Measurements from ENCODE around the gene SLX4IP.
A peak's percentile ranks its signal among the peaks of the same experiment; 100 is the strongest.

The SLX4IP gene

GRCh38 chr20:10635476-10636208, 200.5 kb downstream of the SLX4IP start:
- peak; percentile 45 for DNase-seq

- DNase-seq, result peak; percentile 82
These were observed 201.3 kb downstream of the SLX4IP start for GRCh38 chr20:10636326-10636818.

- DNase-seq, result peak; percentile 67
These were observed 202.0 kb downstream of the SLX4IP start for GRCh38 chr20:10637031-10637559.

GRCh38 chr20:10637563-10637962, 202.5 kb downstream of the SLX4IP start:
- no peak for DNase-seq

GRCh38 chr20:10639077-10639736, 204.1 kb downstream of the SLX4IP start:
- peak; percentile 45 for DNase-seq

- peak; percentile 48 for DNase-seq
These were observed 204.8 kb downstream of the SLX4IP start for GRCh38 chr20:10639737-10640556.

- DNase-seq, result no peak
These were observed 205.8 kb downstream of the SLX4IP start for GRCh38 chr20:10640897-10641296.

GRCh38 chr20:10641467-10641866, 206.4 kb downstream of the SLX4IP start:
- DNase-seq, result no peak

GRCh38 chr20:10641893-10642292, 206.8 kb downstream of the SLX4IP start:
- no peak for DNase-seq

- DNase-seq, result peak; percentile 79
These were observed 207.9 kb downstream of the SLX4IP start for GRCh38 chr20:10642856-10643559.

GRCh38 chr20:10643560-10643873, 208.4 kb downstream of the SLX4IP start:
- no peak for DNase-seq

- DNase-seq, result no peak
These were observed 209.5 kb downstream of the SLX4IP start for GRCh38 chr20:10644458-10645204.

GRCh38 chr20:10645205-10645570, 210.1 kb downstream of the SLX4IP start:
- DNase-seq, result no peak

- DNase-seq, result no peak
These were observed 210.9 kb downstream of the SLX4IP start for GRCh38 chr20:10646006-10646405.

GRCh38 chr20:10646886-10647420, 211.8 kb downstream of the SLX4IP start:
- peak; percentile 47 for DNase-seq

GRCh38 chr20:10647471-10647870, 212.4 kb downstream of the SLX4IP start:
- peak; percentile 66 for DNase-seq

GRCh38 chr20:10647909-10648308, 212.8 kb downstream of the SLX4IP start:
- DNase-seq, result no peak

- DNase-seq, result peak; percentile 95
These were observed 213.5 kb downstream of the SLX4IP start for GRCh38 chr20:10648651-10649050.

- no peak for DNase-seq
These were observed 214.1 kb downstream of the SLX4IP start for GRCh38 chr20:10649080-10649796.

- peak; percentile 92 for DNase-seq
These were observed 214.7 kb downstream of the SLX4IP start for GRCh38 chr20:10649797-10650160.

All from fibroblast of skin of back (primary cell).